LNCaP clone FGC (cell line): Measurements from ENCODE around the gene MCFD2.

Experiments
- DNase-seq: peaks from one replicate; pipeline ENCODE4 v3.0.0-alpha.2; 2011; ENCODE audit warnings: low read depth
- H3K4me3 ChIP-seq: 2 replicates; pipeline ENCODE4 v1.5.1; 2011; ENCODE audit warnings: mild to moderate bottlenecking, low read depth, low read length, control low read depth
- CTCF ChIP-seq: IDR thresholded peaks from 2 replicates; pipeline ENCODE4 v1.5.1; 2012; ENCODE audit warnings: mild to moderate bottlenecking; ENCODE audit not compliant: control insufficient read depth, insufficient read depth; ENCODE audit errors: extremely low read depth

MCFD2 gene

GRCh38 chr2:46915281-46915810 lies at the start of gene MCFD2:
Gene MCFD2, minus strand, starts transcription at chr2:46915806. Its CDS starts 6,635 bp downstream, at chr2:46909171.
- peak within 1 kb of the TSS; percentile 80 for H3K4me3 ChIP-seq
- DNase-seq = no peak
- TF ChIP-seq CTCF = no peak

DNA sequence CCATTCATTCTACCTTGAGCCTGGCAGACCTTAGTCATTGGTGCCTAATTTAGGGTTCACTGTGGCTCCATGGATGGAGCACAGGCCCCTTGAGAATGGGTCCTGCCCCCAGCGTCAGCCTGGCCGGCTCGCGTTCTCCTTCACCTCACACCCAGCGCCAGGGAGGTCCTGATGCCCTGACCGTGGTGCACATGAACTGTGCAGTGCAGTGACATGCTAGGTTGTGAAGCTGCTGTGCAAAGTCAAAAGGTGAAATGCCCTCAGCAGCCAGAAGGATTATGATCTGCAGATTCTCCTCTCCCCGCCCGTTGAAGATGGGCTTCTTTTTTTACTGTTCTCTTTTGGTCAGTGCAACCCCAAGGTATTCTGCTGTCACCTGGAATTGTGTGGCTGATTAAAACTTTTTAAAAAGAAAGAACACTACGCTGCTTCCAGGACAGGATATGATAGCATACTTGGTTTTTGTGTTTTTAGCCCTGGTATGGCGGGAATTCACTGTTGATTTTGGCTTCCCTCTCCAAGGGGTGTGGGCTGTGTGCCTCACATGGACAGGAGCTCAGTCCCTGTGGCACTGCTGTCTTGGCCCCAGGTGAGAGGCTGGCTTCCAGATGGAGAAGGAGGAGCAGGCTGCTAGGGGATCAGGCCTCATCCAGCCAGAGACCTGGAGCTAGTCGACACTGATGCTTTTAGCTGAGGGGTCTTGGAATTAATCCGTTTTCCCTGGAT lies 49.4 kb upstream of the MCFD2 start:
- TF ChIP-seq CTCF = no peak
- no peak overlapping the region for H3K4me3 ChIP-seq
- DNase-seq = no peak

DNA sequence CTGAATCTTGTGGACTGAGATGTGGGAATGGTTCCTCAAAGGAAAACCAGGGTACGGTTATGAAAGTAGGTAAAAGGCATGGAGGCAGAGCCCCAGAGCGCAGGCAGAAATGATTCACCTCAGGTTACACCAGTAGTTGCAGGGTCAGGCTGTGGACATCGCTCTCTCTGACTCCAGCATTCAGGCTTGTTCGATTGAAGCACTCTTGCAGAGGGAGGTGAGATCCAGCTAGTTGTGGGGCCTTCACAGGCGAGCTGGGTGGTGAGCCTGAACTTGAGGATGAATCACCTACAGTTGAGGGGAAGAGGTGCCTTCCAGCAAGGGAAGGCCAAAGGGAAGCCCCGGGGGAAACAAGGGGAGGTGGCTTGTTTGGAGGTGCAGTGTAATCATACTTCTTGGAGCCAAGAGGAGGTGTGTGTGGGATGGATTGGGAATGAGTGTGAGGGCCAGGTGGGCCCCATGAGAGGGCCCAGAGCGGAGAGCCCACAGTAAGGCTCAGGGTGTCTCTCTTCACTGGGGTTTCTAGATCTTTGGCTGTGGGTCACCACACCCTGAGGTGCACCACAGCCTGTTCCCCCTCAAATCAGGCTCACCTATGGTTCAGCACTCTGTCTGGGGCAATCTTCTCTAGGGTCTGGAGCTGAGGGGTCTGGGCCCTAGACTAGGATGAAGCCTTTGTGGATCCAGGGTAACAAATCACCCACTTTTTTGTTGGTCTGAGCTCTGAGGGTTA lies 48.5 kb upstream of the MCFD2 start:
- no peak for DNase-seq
- TF ChIP-seq CTCF = no peak
- H3K4me3 ChIP-seq = no peak overlapping the region

DNA sequence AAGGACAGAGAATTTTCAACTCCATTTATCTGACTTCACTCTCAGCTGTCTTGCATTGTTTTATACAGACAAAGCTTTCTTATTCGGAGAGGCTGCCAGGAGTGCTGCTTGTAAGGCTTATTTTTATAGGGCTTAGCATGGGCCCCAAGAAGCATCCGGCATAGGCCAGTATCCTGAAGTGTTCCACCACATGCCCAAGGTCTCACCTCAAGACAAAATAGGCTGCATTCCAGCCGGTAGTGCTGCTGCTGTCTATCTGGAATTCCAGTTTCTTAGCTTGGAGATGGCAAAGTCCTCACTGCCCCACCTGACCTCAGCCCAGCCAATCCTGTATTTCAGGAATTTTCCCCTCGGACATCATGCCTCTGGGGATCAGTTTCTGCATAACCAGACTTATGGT lies 47.6 kb upstream of the MCFD2 start:
- H3K4me3 ChIP-seq = no peak overlapping the region
- no peak for DNase-seq
- no peak for TF ChIP-seq CTCF

GRCh38 chr2:46962751-46963150 lies 47.1 kb upstream of the MCFD2 start:
- DNase-seq = no peak
- no peak for TF ChIP-seq CTCF
- H3K4me3 ChIP-seq = no peak overlapping the region

GRCh38 chr2:46960618-46961017 lies 45.0 kb upstream of the MCFD2 start:
- TF ChIP-seq CTCF = no peak
- H3K4me3 ChIP-seq = no peak overlapping the region
- DNase-seq = no peak
